GM12878 (cell line): ENCODE measurements around the gene DUSP11.
"Not testable (repeated sequence)": the region's sequence is repeated elsewhere in the genome, so short reads cannot be mapped to it uniquely, and the experiment has no call there.

ENCODE experiments used
- EGR1 ChIP-seq, 2 experiments: IDR thresholded peaks; 1 replicate in 1 of 2; 2 replicates in 1 of 2; pipeline ENCODE4 v1.6.1; 2011 to 2012; ENCODE audit warnings: low read depth in 2 of 2, low read length in 2 of 2, borderline replicate concordance in 1 of 2, mild to moderate bottlenecking in 1 of 2, moderate library complexity in 1 of 2
- JUND ChIP-seq: IDR thresholded peaks from 2 replicates; pipeline ENCODE4 v1.6.1; 2012; ENCODE audit warnings: low read depth, mild to moderate bottlenecking, low read length, improper control_type of control experiment, moderate library complexity
- RELA ChIP-seq: fragments of 450-650 bp; IDR thresholded peaks from 2 replicates; pipeline ENCODE4 v1.8.0; 2014; ENCODE audit warnings: borderline replicate concordance; ENCODE audit not compliant: partially characterized antibody
- SP1 ChIP-seq: IDR thresholded peaks from one replicate; pipeline ENCODE4 v1.6.1; 2011; ENCODE audit warnings: low read depth, low read length

DNA sequence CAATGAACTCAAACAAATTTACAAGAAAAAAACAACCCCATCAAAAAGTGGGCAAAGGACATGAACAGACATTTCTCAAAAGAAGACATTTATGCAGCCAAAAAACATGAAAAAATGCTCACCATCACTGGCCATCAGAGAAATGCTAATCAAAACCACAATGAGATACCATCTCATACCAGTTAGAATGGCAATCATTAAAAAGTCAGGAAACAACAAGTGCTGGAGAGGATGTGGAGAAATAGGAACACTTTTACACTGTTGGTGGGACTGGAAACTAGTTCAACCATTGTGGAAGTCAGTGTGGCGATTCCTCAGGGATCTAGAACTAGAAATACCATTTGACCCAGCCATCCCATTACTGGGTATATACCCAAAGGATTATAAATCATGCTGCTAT lies 53.2 kb downstream of the DUSP11 start:
- TF ChIP-seq RELA; JUND; EGR1 (IDR thresholded peaks at IDR 0.05; ENCODE audit: borderline replicate concordance in 1 of 2, low read depth in 2 of 2, low read length in 2 of 2); SP1: not testable (repeated sequence)
